Measurements from ENCODE around the gene JMJD4. TPM values are rescaled to one million over a fixed set of nuclear protein-coding genes. Genes with fewer than 3 reads are reported as not detected.

The JMJD4 gene
- total and polyA plus RNA-seq, 11 donors: 7.8 to 14.1 (median 11.5) TPM

GRCh38 chr1:227739636-227740035 lies 4.5 kb upstream of the JMJD4 start:
- no peak for ATAC-seq
- DNase-seq: no peak
- Histone ChIP-seq H3K4me1 (peaks cover 0 to 47% (median 14%) of the 10 kb centered on the region in 12 donors), H3K27me3 (no peaks in the 10 kb centered on the region), H3K27ac (no peak overlapping the region), H3K4me3 (no peak overlapping the region), H3K36me3 (peaks cover 0 to 6% (median 0%) of the 10 kb centered on the region in 9 donors), H3K9me3 (no peaks in the 10 kb centered on the region)
- WGBS, 4 donors: 90 to 96% (median 95%) methylated on average over 5 to 7 of the region's 7 CpGs
- intact Hi-C loops (cut with DNase I): loop anchor here in 3 of 10 donors (5.0 to 10.0 kb wide), 3 partner anchors 48 to 335 kb away; partner anchors contain the start of gene ZNF678 (in 1 of the 3)
- TF ChIP-seq CTCF (IDR thresholded peaks at IDR 0.05): no peak
- TF ChIP-seq POLR2A (IDR thresholded peaks at IDR 0.05): no peak

GRCh38 chr1:227738820-227739219 lies 3.7 kb upstream of the JMJD4 start:
- WGBS, 4 donors: 86 to 90% (median 87%) methylated on average over 6 to 9 of the region's 9 CpGs
- ATAC-seq (no peak), DNase-seq (no peak)
- TF ChIP-seq POLR2A (IDR thresholded peaks at IDR 0.05): no peak
- no peak for TF ChIP-seq CTCF (IDR thresholded peaks at IDR 0.05)
- no peak overlapping the region for H3K4me3 ChIP-seq
- H3K9me3 ChIP-seq: no peaks in the 10 kb centered on the region
- peaks cover 0 to 7% (median 0%) of the 10 kb centered on the region in 9 donors for H3K36me3 ChIP-seq
- peaks cover 0 to 48% (median 19%) of the 10 kb centered on the region in 12 donors for H3K4me1 ChIP-seq
- no peak overlapping the region for H3K27ac ChIP-seq
- intact Hi-C loops (cut with DNase I): loop anchor here in 2 of 10 donors (5.0 to 10.0 kb wide), 2 partner anchors 48 to 174 kb away; partner anchors contain the start of gene ZNF678 (in 1 of the 2)
- H3K27me3 ChIP-seq: no peaks in the 10 kb centered on the region

- peaks cover 0 to 26% (median 16%) of the 10 kb centered on the region in 9 donors for H3K36me3 ChIP-seq
- intact Hi-C loops (cut with DNase I): loop anchor here in 2 of 10 donors (5.0 to 10.0 kb wide), 2 partner anchors 50 to 172 kb away; partner anchors contain the start of gene ZNF678 (in 1 of the 2)
- H3K4me1 ChIP-seq: peaks cover 0 to 45% (median 21%) of the 10 kb centered on the region in 12 donors
- TF ChIP-seq CTCF (IDR thresholded peaks at IDR 0.05) (no peak), POLR2A (IDR thresholded peaks at IDR 0.05) (no peak)
- H3K9me3 ChIP-seq: no peaks in the 10 kb centered on the region
- DNase-seq (no peak), ATAC-seq (no peak)
- no peaks in the 10 kb centered on the region for H3K27me3 ChIP-seq
- H3K4me3 ChIP-seq: peak overlapping the region in 2 of 12 donors; percentile 96 to 99
- WGBS, 4 donors: 81 to 86% (median 82%) methylated on average over 11 of the region's 11 CpGs
- no peak overlapping the region for H3K27ac ChIP-seq
These were observed 1.8 kb upstream of the JMJD4 start for GRCh38 chr1:227736814-227737432.

GRCh38 chr1:227735539-227736285 lies 610 bp upstream of the JMJD4 start:
- H3K4me3 ChIP-seq: peak overlapping the region; percentile 73 to 99 (median 93)
- no peak for TF ChIP-seq POLR2A (IDR thresholded peaks at IDR 0.05)
- no peak for TF ChIP-seq CTCF (IDR thresholded peaks at IDR 0.05)
- no peaks in the 10 kb centered on the region for H3K27me3 ChIP-seq
- DNase-seq: no peak
- H3K4me1 ChIP-seq: peaks cover 0 to 40% (median 23%) of the 10 kb centered on the region in 12 donors
- peak in 3 of 4 donors; percentile 0 to 57 (median 39) for ATAC-seq
- H3K36me3 ChIP-seq: peaks cover 0 to 29% (median 25%) of the 10 kb centered on the region in 9 donors
- no peaks in the 10 kb centered on the region for H3K9me3 ChIP-seq
- intact Hi-C loops (cut with DNase I): loop anchor here in 2 of 10 donors (5.0 to 10.0 kb wide), 2 partner anchors 52 to 171 kb away; partner anchors contain the start of gene ZNF678 (in 1 of the 2)
- peak overlapping the region; percentile 66 to 95 (median 88) for H3K27ac ChIP-seq
- 2 to 4% (median 2%) methylated on average over 21 to 31 of the region's 31 CpGs for WGBS, 4 donors

Data from heart left ventricle (tissue), 16 donors.